Endothelial cell of umbilical vein (primary cell): ENCODE data around the gene MRGPRG. TPM values are rescaled to one million over a fixed set of nuclear protein-coding genes. Genes with fewer than 3 reads are reported as not detected.

Experiments used
- BruUV-seq: library from RNA; stranded (reverse); fragments of 400-500 nt; replicated peaks from 2 replicates; lab custom pipeline; 2021; lab: Mats Ljungman, UMichigan
- CTCF ChIA-PET: fragments of 300-600, 350-600 bp; sonication (Branson Sonifier 250); formaldehyde crosslinking; loops from one replicate; lab custom pipeline; 2021; ENCODE audit warnings: antibody characterized with exemption, inconsistent platforms; lab: Charles Lee
- POLR2A ChIA-PET: fragments of 300-600, 350-600 bp; sonication (Branson Sonifier 250); formaldehyde crosslinking; loops from one replicate; lab custom pipeline; 2021; ENCODE audit warnings: antibody characterized with exemption, inconsistent platforms; lab: Charles Lee
- DNase-seq: peaks from one replicate; pipeline ENCODE4 v3.0.0-alpha.2; 2011; ENCODE audit warnings: low read depth, low spot score
- FAIRE-seq: peaks from 2 replicates; lab custom pipeline; 2011; peaks lifted over from hg19 to GRCh38; lab: Jason Lieb, UNC
- H2AFZ ChIP-seq: 2 replicates; pipeline ENCODE4 v1.6.0; 2012; ENCODE audit warnings: low read depth, low read length, control low read depth, inconsistent platforms
- H3K27ac ChIP-seq: 2 replicates; pipeline ENCODE4 v1.5.1; 2011; ENCODE audit warnings: low read depth, mild to moderate bottlenecking, control low read depth, low read length, moderate library complexity; ENCODE audit not compliant: insufficient read depth
- H3K27me3 ChIP-seq, 2 experiments: 2 replicates each; pipeline versions ENCODE4 v1.6.0 to v1.6.1; 2011; ENCODE audit warnings: low read length in 2 of 2, mixed read lengths in 1 of 2; ENCODE audit not compliant: control insufficient read depth in 2 of 2, insufficient read depth in 2 of 2
- H3K36me3 ChIP-seq, 2 experiments: 2 replicates in 1 of 2; 3 replicates in 1 of 2; pipeline ENCODE4 v1.5.1; 2011; ENCODE audit warnings: low read length in 2 of 2, mild to moderate bottlenecking in 1 of 2, moderate library complexity in 1 of 2; ENCODE audit not compliant: control insufficient read depth in 2 of 2, insufficient read depth in 2 of 2; ENCODE audit errors: extremely low read depth in 1 of 2
- H3K4me1 ChIP-seq: 3 replicates; pipeline ENCODE4 v1.5.1; 2011; ENCODE audit warnings: mild to moderate bottlenecking, low read length; ENCODE audit not compliant: control insufficient read depth, insufficient read depth; ENCODE audit errors: extremely low read depth
- H3K4me2 ChIP-seq: 2 replicates; pipeline ENCODE4 v1.6.1; 2011; ENCODE audit warnings: low read length, control low read depth, mixed read lengths; ENCODE audit not compliant: insufficient read depth
- H3K4me3 ChIP-seq, 3 experiments: fragments of 200-600 bp in 1 of 3; sonication (generic), shearing (Covaris generic) in 1 of 3; replicated peaks in 1 of 3; 2 replicates each; pipeline ENCODE4 v1.5.1; 2011 to 2016; ENCODE audit warnings: control low read depth in 3 of 3, low read length in 3 of 3, mild to moderate bottlenecking in 2 of 3, inconsistent platforms in 1 of 3, low read depth in 1 of 3, moderate library complexity in 1 of 3; ENCODE audit not compliant: insufficient read depth in 1 of 3
- H3K79me2 ChIP-seq: 2 replicates; pipeline ENCODE4 v1.6.0; 2012; ENCODE audit warnings: low read length, inconsistent platforms; ENCODE audit not compliant: control insufficient read depth, insufficient read depth
- H3K9ac ChIP-seq: replicated peaks from 2 replicates; pipeline ENCODE3; 2011; ENCODE audit warnings: low read length, control low read depth; ENCODE audit not compliant: insufficient read depth; ENCODE audit errors: extremely low read depth
- H3K9me1 ChIP-seq: replicated peaks from 3 replicates; pipeline ENCODE4 v1.6.0; 2011; ENCODE audit warnings: mild to moderate bottlenecking, low read length; ENCODE audit not compliant: control insufficient read depth, insufficient read depth; ENCODE audit errors: extremely low read depth
- H3K9me3 ChIP-seq: replicated peaks from 2 replicates; pipeline ENCODE4 v1.5.1; 2012; ENCODE audit warnings: low read length, inconsistent platforms; ENCODE audit not compliant: control insufficient read depth, insufficient read depth
- H4K20me1 ChIP-seq: replicated peaks from 2 replicates; pipeline ENCODE3; 2011; ENCODE audit warnings: mild to moderate bottlenecking, low read length; ENCODE audit not compliant: control insufficient read depth, insufficient read depth; ENCODE audit errors: extremely low read depth
- CTCF ChIP-seq, 2 donors: IDR thresholded peaks; 1 replicate in 1 of 2; 2 replicates in 1 of 2; pipeline ENCODE4 v1.5.1; 2011; ENCODE audit warnings: low read length in 2 of 2, mild to moderate bottlenecking in 2 of 2, moderate library complexity in 2 of 2, control low read depth in 1 of 2, inconsistent platforms in 1 of 2, low read depth in 1 of 2; ENCODE audit not compliant: insufficient read depth in 1 of 2; ENCODE audit errors: extremely low read depth in 1 of 2
- FOS ChIP-seq: IDR thresholded peaks from 2 replicates; pipeline ENCODE4 v1.6.1; 2011; ENCODE audit warnings: mild to moderate bottlenecking, low read length, moderate library complexity, borderline replicate concordance; ENCODE audit not compliant: insufficient read depth
- GATA2 ChIP-seq: IDR thresholded peaks from 2 replicates; pipeline ENCODE4 v1.7.0; 2011; ENCODE audit warnings: low read depth, mild to moderate bottlenecking, moderate library complexity, mixed read lengths, low read length; ENCODE audit not compliant: insufficient read length, insufficient read depth
- POLR2A ChIP-seq: IDR thresholded peaks from 2 replicates; pipeline ENCODE4 v1.6.1; 2012; ENCODE audit warnings: low read depth, mild to moderate bottlenecking, control low read depth, low read length
- dilution Hi-C: fragments of 300-500 bp; cut with MboI; formaldehyde crosslinking; loops from one replicate; pipeline ENCODE4 v1.15.0; 2019; ENCODE audit warnings: low sequenced_read_pairs; ENCODE audit not compliant: extremely low pct_ligation_motif_present
- intact Hi-C: fragments of 100-400 bp; cut with micrococcal nuclease; formaldehyde crosslinking; loops from one replicate; pipeline ENCODE4 v1.10.0; 2022
- polyA plus RNA-seq, 4 experiments: library from polyadenylated mRNA; depleted of rRNA in 3 of 4; stranded (reverse) in 3 of 4; unstranded in 1 of 4; fragments of >200 nt; gene quantifications; 2 replicates each; pipeline versions ENCODE4 v1.2.1 to v1.2.3, GENCODE V29; 2011 to 2012; ENCODE audit warnings: missing spikeins in 1 of 4
- total RNA-seq: library from RNA; stranded (reverse); gene quantifications from 2 replicates; pipeline ENCODE4 v1.2.3, GENCODE V29; 2021

MRGPRG gene
- total and polyA plus RNA-seq, 2 donors (not counting 3 experiments of a cell fraction or from before 2014, with no cell fraction given): not detected

DNA sequence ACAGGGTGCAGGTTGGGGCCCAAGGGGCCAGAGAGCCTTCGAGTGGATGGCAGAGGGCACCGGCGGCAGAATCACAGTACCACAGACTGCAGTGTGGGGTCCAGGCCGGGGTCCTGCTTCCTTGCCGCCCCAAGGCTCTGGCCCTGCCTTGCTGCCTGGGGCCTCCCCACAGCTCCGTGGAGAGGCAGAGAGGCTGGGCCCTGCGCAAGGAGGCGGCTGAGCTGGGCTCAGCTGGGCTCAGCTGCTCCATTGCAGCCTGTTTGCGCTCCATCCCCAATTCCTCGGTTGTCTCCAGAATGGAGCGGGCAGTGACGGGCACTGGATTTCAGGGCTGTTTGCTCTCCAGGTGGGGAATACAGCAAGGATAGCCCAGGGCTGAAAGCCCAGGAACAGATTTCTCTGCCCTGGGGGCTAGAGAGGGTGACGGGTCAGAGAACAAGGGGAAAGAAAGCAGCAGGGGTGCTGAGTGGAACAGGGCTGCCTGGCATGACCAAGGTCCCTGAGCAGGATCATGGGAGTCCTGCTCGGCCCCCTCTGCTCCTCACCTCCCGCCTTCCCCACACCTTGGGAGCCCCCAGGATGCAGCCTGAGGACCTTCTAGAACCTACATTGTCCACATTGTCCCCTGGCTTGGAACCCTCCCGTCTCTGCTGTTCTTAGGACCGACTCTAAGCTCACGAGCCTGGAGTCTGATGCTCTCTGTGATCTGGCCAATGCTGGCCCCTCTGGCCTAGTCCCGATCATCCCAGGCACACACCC lies 18.9 kb downstream of the MRGPRG start:
- no peaks in the 10 kb centered on the region for H3K9me3 ChIP-seq
- FAIRE-seq (no peak), DNase-seq (no peak)
- dilution Hi-C loops: no loop called here
- ChIA-PET CTCF (no interaction called here), POLR2A (interaction anchor here (0.7 kb wide), 1 partner anchor 15 kb away, joined by 3 read pairs; no protein-coding TSS in a partner anchor)
- no peaks in the 10 kb centered on the region for H3K9me1 ChIP-seq
- no peak overlapping the region for H3K4me2 ChIP-seq
- no TSS peak for BruUV-seq
- no peak overlapping the region for H3K9ac ChIP-seq
- no peak overlapping the region for H3K27ac ChIP-seq
- TF ChIP-seq CTCF (IDR thresholded peaks at IDR 0.05; ENCODE audit: extremely low read depth in 1 of 2, insufficient read depth in 1 of 2, low read depth in 1 of 2, low read length in 2 of 2): no peak
- TF ChIP-seq POLR2A: no peak
- TF ChIP-seq GATA2: no peak
- no peak for TF ChIP-seq FOS
- intact Hi-C loops: no loop called here
- H3K4me1 ChIP-seq: no peaks in the 10 kb centered on the region
- H3K27me3 ChIP-seq: peaks cover 8 to 16% of the 10 kb centered on the region in 2 experiments
- no peaks in the 10 kb centered on the region for H4K20me1 ChIP-seq
- no peaks in the 10 kb centered on the region for H3K79me2 ChIP-seq
- H3K36me3 ChIP-seq: no peaks in the 10 kb centered on the region
- H2AFZ ChIP-seq: no peak overlapping the region
- no peak overlapping the region for H3K4me3 ChIP-seq

- POLR2A ChIA-PET: no interaction called here
- dilution Hi-C loops: no loop called here
- CTCF ChIA-PET: no interaction called here
Measured at GRCh38 chr11:3198815-3199214, 19.8 kb downstream of the MRGPRG start.

More at GRCh38 chr11:3198815-3199214, 19.8 kb downstream of the MRGPRG start:
- H3K4me3 ChIP-seq: no peak overlapping the region
- BruUV-seq: no TSS peak
- no peak overlapping the region for H3K4me2 ChIP-seq
- no peaks in the 10 kb centered on the region for H3K79me2 ChIP-seq
- FAIRE-seq (no peak), DNase-seq (no peak)
- no peaks in the 10 kb centered on the region for H3K4me1 ChIP-seq
- H3K9me3 ChIP-seq: no peaks in the 10 kb centered on the region
- H3K27me3 ChIP-seq: peaks cover 8 to 16% of the 10 kb centered on the region in 2 experiments
- no peak overlapping the region for H3K27ac ChIP-seq
- H4K20me1 ChIP-seq: no peaks in the 10 kb centered on the region
- intact Hi-C loops: no loop called here
- no peak overlapping the region for H2AFZ ChIP-seq
- no peak for TF ChIP-seq FOS
- no peak overlapping the region for H3K9ac ChIP-seq
- no peaks in the 10 kb centered on the region for H3K9me1 ChIP-seq
- H3K36me3 ChIP-seq: no peaks in the 10 kb centered on the region
